Esophagus squamous epithelium (tissue), 4 donors: Measurements from ENCODE around the gene SLC7A8.

Experiments used
- CTCF ChIP-seq, 6 experiments: fragments of 450-650 bp in 4 of 6; fragments of 200-600 bp in 2 of 6; sonication (generic) in 2 of 6; IDR thresholded peaks; one replicate each; pipeline ENCODE4 v1.5.1; 2016 to 2019; ENCODE audit warnings: antibody characterized with exemption in 6 of 6, mild to moderate bottlenecking in 4 of 6, moderate library complexity in 4 of 6
- POLR2A ChIP-seq, 4 donors: fragments of 450-650 bp; IDR thresholded peaks; one replicate each; pipeline ENCODE4 v1.6.1; 2017; ENCODE audit warnings: antibody characterized with exemption in 4 of 4, mild to moderate bottlenecking in 4 of 4, moderate library complexity in 3 of 4

- no peak for TF ChIP-seq CTCF (IDR thresholded peaks at IDR 0.05)
- TF ChIP-seq POLR2A (IDR thresholded peaks at IDR 0.05) = no peak
Observed at GRCh38 chr14:23101986-23102625, 81.4 kb downstream of the SLC7A8 start.
